Kidney glomerular epithelial cell (primary cell): ENCODE measurements around the gene HYAL2.
"Not testable (repeated sequence)": the region's sequence is repeated elsewhere in the genome, so short reads cannot be mapped to it uniquely, and the experiment has no call there.

ENCODE experiments used
- DNase-seq: peaks from one replicate; lab custom pipeline; 2025; lab: John Stamatoyannopoulos, UW

The HYAL2 gene

DNA sequence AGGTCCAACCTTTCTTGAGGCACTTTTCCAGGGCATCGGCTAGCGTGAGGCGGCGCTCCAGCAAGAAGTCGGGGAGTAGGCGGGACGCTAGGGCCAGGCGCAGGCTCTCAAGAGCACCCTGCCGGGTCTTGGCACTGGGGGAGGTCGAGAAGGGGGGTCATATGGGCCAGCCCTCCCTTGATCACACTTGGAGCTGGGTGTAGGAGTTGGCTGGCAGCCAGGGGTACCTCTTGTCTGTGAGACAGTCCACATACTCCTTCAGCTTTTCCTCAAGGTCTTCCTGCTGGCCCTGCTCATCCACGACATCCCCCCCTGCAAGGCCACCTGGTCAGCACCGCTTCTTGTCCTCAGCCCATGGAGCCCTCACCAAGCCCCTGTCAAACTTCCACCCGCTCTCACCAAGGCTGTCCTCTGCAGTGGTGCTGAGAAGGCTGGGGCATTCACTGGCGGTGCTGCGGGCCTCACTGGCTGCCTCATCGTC lies 32.3 kb downstream of the HYAL2 start:
- no peak for DNase-seq

GRCh38 chr3:50289130-50289529 lies 33.4 kb downstream of the HYAL2 start:
- DNase-seq, result no peak

DNA sequence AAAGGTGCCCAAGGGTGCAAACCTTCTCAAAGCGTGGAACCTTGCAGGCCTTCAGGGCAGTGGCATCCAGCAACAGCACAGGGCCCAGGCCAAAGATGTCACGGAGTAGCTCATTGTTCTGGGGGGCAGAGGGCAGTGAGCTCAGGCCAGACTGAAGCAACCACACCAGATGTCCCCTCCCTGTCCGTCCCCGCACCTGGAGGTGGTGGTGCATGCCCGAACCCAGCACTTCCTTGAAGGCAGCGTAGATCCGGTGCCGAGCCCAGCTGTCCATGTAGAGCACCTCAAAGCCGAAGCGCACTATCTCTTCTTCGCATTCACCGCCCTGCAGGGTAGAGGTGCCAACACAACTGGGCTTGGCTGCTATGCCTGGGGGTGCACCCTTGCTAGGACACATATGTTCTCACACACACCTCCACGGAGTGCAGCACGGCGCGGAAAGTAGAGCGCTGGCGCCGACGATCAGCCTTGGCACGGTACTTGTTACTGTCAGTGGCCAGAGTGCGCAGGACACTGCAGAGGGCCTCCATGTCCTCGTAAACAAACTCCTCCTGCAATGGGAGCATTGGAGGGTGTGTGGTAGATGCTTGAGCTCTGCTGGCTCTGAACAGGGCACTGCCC lies 34.0 kb downstream of the HYAL2 start:
- DNase-seq, result no peak

- no peak for DNase-seq
Observed at GRCh38 chr3:50287262-50287661, 35.3 kb downstream of the HYAL2 start.

- no peak for DNase-seq
Observed at GRCh38 chr3:50286322-50287227, 36.0 kb downstream of the HYAL2 start.

DNA sequence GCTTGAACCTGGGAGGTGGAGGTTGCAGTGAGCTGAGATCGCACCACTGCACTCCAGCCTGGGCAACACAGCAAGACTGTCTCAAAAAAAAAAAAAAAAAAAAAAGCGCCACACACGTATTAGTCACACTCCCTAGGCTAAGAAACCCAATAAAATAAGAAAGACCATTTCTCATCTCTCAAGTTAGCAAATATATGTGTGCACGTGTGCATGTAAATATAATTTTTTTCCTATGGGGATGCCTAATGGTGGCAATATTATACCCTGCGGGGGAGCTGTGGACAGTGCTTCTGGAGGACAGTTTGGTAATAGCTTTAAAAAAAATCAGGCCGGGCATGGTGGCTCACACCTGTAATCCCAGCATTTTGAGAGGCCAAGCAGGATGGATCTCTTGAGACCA lies 38.4 kb downstream of the HYAL2 start:
- not testable (repeated sequence) for DNase-seq

DNA sequence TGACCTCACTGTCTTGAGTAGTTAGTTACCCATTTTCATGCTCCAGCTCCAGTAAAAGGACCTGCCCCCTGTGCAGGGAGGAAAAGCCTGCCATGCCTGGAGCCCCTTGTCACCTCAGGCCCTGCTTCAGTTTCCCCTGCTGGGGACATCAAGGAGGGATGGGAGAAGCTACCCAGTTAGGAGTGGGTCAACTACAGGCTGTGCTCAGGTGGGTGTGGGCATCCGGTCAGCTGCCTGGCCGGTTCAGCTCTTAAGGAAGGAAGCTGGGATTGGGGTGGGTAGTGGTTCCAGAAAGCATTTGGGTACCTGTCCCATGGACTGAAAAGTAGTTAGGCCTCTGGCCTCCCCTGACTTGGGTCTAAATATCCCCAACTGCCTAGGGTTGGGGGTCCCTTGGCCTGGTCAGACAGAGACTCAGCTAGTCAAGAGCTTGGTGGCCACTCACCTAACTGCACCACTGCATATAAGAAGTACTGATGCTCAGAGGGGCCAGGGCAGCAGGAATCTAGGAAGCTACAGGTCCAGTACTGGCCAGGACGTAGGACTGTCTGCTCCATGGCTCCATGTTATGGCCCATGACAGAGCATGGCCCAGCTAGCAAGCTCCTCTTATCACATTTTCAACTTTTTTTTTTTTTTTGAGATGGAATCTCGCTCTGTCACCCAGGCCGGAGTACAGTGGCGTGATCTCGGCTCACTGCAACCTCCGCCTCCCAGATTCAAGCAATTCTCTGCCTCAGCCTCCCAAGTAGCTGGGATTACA lies 43.1 kb downstream of the HYAL2 start:
- DNase-seq, result no peak

- no peak for DNase-seq
Observed at GRCh38 chr3:50278880-50279224, 43.7 kb downstream of the HYAL2 start, which contains the start of gene LSMEM2. LSMEM2 (plus strand) TSS chr3:50279087; CDS start chr3:50279114, 27 bp downstream.

GRCh38 chr3:50278123-50278879 lies 44.2 kb downstream of the HYAL2 start:
- DNase-seq, result no peak

DNA sequence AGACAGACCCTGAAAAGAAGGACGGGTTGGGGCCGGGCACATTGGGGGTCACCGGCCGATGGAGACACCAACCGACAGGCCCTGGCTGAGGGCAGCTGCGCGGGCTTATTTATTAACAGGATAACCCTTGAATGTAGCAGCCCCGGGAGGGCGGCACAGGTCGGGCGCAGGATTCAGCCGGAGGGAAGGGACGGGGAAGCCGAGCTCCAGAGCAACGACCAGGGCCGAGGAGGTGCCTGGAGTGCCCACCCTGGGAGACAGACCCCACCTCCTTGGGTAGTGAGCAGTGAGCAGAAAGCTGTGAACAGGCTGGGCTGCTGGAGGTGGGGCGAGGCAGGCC lies 45.8 kb downstream of the HYAL2 start:
- no peak for DNase-seq

- no peak for DNase-seq
Observed at GRCh38 chr3:50275996-50276761, 46.4 kb downstream of the HYAL2 start.

- DNase-seq, result no peak
Observed at GRCh38 chr3:50275141-50275995, 47.2 kb downstream of the HYAL2 start.

DNA sequence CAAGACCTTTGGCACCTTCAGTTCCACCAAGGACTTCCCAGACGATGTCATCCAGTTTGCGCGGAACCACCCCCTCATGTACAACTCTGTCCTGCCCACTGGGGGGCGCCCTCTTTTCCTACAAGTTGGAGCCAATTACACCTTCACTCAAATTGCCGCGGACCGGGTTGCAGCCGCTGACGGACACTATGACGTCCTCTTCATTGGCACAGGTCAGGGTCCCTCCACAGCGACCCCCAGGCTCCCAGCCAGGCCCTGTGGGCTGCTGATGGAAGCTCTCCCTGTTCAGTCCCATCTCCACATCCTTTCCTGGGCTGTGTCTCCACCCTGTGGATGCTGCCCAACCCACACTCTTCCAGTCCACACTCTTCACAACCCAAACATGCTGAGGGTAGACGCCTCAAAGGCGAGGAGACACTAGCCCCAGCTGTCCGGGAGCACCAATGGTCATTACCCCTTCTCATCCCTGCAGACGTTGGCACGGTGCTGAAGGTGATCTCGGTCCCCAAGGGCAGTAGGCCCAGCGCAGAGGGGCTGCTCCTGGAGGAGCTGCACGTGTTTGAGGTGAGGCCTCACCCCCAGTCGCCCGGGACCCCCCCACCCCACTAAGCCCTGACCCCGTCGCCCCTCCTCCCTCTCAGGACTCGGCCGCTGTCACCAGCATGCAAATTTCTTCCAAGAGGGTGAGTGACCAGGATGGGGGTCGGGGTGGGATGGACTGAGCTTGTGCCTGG lies 48.0 kb downstream of the HYAL2 start:
- DNase-seq, result peak; percentile 33

DNA sequence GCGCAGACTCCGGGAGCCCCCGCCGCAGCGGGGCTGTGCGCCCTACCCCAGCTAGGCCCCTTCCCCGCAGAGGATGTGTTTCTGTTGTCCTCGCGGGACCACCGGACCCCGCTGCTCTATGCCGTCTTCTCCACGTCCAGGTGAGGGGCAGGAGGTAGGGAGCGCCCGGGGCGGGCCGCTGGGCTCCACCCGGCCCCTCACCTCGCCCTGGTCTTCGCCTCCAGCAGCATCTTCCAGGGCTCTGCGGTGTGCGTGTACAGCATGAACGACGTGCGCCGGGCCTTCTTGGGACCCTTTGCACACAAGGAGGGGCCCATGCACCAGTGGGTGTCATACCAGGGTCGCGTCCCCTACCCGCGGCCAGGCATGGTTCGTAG lies 48.9 kb downstream of the HYAL2 start:
- DNase-seq, result no peak

DNA sequence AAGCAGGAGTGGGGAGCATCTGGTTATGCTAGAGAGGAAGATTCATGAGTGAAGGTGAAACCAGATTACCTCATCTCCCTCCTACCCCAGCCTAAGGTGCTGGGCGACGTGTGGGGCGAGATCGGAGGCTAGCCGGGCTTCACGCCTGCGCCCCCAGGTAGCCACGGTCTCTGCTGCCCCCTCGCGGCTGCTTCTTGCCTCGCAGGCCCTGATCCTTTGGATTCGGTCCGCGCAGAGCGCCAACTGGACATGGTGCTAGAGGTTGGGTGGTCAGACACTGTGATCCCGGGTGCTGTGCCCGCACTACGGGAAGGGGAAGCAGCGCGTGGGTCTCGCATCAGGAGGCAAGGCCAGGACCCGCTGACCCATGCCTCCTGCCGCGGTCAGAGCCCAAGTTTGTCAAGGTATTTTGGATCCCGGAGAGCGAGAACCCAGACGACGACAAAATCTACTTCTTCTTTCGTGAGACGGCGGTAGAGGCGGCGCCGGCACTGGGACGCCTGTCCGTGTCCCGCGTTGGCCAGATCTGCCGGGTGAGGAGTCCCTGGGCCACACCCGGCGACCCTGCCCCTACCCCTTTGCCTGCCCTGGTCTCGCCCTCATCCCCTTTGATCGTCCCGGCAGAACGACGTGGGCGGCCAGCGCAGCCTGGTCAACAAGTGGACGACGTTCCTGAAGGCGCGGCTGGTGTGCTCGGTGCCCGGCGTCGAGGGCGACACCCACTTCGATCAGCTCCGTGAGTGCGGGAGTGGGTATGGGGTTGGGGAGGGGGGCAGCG lies 49.4 kb downstream of the HYAL2 start:
- DNase-seq, result peak; percentile 85

DNA sequence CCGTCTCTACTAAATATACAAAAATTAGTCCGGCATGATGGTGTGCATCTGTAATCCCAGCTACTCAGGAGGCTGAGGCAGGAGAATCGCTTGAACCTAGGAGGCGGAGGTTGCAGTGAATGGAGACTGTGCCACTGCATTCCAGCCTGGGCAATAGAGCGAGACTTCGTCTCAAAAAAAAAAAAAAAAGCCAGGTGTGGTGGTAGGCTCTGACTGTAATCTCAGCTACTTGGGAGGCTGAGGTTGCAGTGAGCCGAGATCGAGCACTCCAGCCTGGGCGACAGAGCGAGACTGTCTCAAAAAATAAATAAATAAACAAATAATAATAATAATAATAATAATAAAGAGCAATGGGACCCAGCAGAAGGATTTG lies 50.0 kb downstream of the HYAL2 start:
- DNase-seq, result not testable (repeated sequence)

DNA sequence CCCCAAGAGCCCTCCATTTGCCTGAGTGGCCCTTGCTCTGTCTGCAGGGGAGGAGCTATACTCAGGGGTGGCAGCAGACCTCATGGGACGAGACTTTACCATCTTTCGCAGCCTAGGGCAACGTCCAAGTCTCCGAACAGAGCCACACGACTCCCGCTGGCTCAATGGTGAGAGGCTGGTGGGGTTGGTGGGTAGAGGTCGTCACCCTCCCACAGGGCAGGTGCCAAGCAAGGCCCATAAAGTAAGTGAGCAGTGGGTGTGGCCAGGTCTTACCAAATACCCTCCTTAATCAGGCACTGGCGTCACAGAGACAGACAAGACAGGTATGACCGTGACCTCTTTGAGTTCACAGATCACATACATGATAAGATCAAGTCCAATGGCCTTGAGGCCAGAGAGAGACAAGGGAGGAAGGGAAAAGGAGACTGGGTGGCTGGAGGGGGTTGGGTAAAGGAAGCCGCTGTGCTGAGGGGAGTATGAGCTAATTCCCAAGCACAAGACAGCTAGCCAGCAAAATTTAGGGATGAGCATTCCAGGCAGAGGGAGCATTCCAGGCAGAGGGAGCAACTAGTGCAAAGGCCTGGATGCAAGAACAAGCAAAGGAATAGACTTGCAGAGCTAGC lies 51.1 kb downstream of the HYAL2 start:
- DNase-seq, result no peak
